Thyroid gland (tissue), 4 donors: ENCODE results near the gene SDHC.

Experiments used
- CTCF ChIP-seq, 6 experiments: fragments of 200-600 bp in 3 of 6; fragments of 450-650 bp in 3 of 6; sonication (generic) in 3 of 6; IDR thresholded peaks; one replicate each; pipeline ENCODE4 v1.5.1; 2016 to 2019; ENCODE audit warnings: antibody characterized with exemption in 6 of 6, mild to moderate bottlenecking in 2 of 6, inconsistent platforms in 1 of 6, moderate library complexity in 1 of 6
- POLR2A ChIP-seq, 2 donors: fragments of 450-650 bp; IDR thresholded peaks; one replicate each; pipeline ENCODE4 v1.6.1; 2017; ENCODE audit warnings: antibody characterized with exemption in 2 of 2, mild to moderate bottlenecking in 2 of 2, moderate library complexity in 1 of 2

GRCh38 chr1:161342177-161342576 is 28.0 kb downstream of the SDHC start:
- TF ChIP-seq CTCF (IDR thresholded peaks at IDR 0.05) (no peak), POLR2A (IDR thresholded peaks at IDR 0.05) (no peak)
